ENCODE results near the gene PHB1.

GRCh38 chr17:49361129-49361901, 53.4 kb downstream of the PHB1 start:
- no peak for TF ChIP-seq POLR2A (IDR thresholded peaks at IDR 0.05; ENCODE audit: control extremely low read depth in 1 of 2, low read depth in 2 of 2, low read length in 2 of 2)
- TF ChIP-seq ATF2 (IDR thresholded peaks at IDR 0.05; ENCODE audit: low read length), result no peak
- TF ChIP-seq CHD2 (IDR thresholded peaks at IDR 0.05; ENCODE audit: low read length), result no peak
- TF ChIP-seq USF2 (IDR thresholded peaks at IDR 0.05; ENCODE audit: low read length), result no peak
- no peak for TF ChIP-seq TAF1 (IDR thresholded peaks at IDR 0.05; ENCODE audit: low read depth, low read length)
- TF ChIP-seq EP300 (IDR thresholded peaks at IDR 0.05; ENCODE audit: borderline replicate concordance in 1 of 2, low read depth in 2 of 2, low read length in 2 of 2), result no peak
- TF ChIP-seq CTCF (IDR thresholded peaks at IDR 0.05; ENCODE audit: control extremely low read depth in 1 of 3, insufficient read depth in 1 of 3, low read depth in 1 of 3, low read length in 3 of 3), result no peak
- no peak for TF ChIP-seq POLR2AphosphoS5 (IDR thresholded peaks at IDR 0.05; ENCODE audit: low read depth, low read length)
- no peak for TF ChIP-seq GABPA (IDR thresholded peaks at IDR 0.05; ENCODE audit: borderline replicate concordance, insufficient read depth, low read length)
- no peak for TF ChIP-seq KDM5A (IDR thresholded peaks at IDR 0.05; ENCODE audit: low read length)
- no peak for TF ChIP-seq RFX5 (IDR thresholded peaks at IDR 0.05; ENCODE audit: borderline replicate concordance, low read depth, low read length)
